ENCODE results near the gene FCRL3.
"Not testable (repeated sequence)": the region's sequence is repeated elsewhere in the genome, so short reads cannot be mapped to it uniquely, and the experiment has no call there.

Gene FCRL3

GRCh38 chr1:157700732-157701131 lies at the start of gene FCRL3:
FCRL3 (minus strand) TSS chr1:157700769; CDS start chr1:157700489, 280 bp downstream.
- no peak for DNase-seq (ENCODE audit: low read depth)

GRCh38 chr1:157748262-157748817 lies 47.8 kb upstream of the FCRL3 start:
- no peak for DNase-seq (ENCODE audit: low read depth)

- no peak for DNase-seq (ENCODE audit: low read depth)
Measured at GRCh38 chr1:157739229-157739901, 38.8 kb upstream of the FCRL3 start.

DNA sequence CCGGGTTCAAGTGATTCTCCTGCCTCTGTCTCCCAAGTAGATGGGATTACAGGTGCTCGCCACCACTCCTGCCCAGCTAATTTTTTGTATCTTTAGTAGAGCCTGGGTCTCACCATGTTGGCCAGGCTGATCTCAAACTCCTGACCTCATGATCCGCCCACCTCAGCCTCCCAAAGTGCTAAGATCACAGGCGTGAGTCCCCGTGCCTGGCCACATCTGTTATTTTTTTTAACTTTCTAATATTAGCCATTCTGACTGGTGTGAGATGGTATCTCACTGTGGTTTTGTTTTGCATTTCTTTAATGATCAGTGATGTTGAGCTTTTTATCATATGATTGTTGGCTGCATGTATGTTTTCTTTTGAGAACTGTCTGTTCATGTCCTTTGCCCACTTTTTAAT lies 35.4 kb upstream of the FCRL3 start:
- DNase-seq (ENCODE audit: low read depth), result not testable (repeated sequence)

- DNase-seq (ENCODE audit: low read depth), result no peak
Measured at GRCh38 chr1:157734321-157734720, 33.8 kb upstream of the FCRL3 start.

- no peak for DNase-seq (ENCODE audit: low read depth)
Measured at GRCh38 chr1:157732755-157733154, 32.2 kb upstream of the FCRL3 start.

DNA sequence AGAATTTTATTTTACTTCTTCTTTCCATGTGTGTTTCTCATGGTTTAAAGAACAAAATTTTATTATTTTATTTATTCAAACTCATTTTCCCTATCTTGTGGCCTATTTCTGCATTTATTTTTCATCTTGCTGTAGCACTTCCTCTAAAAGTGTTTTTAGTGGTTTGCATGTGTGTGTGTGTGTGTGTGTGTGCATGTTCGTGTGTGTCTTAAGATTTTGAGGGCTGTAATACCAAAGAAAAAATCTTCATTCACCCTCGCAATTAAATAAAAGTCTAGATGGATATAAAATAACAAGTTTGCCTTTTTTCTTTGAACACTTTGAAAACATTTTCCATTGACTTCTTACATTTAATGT lies 24.6 kb upstream of the FCRL3 start:
- peak; percentile 24 for DNase-seq (ENCODE audit: low read depth)

GRCh38 chr1:157724537-157725220 lies 24.1 kb upstream of the FCRL3 start:
- no peak for DNase-seq (ENCODE audit: low read depth)

GRCh38 chr1:157723157-157723556 lies 22.6 kb upstream of the FCRL3 start:
- DNase-seq (ENCODE audit: low read depth), result no peak

GRCh38 chr1:157721985-157722384 lies 21.4 kb upstream of the FCRL3 start:
- DNase-seq (ENCODE audit: low read depth), result no peak

DNA sequence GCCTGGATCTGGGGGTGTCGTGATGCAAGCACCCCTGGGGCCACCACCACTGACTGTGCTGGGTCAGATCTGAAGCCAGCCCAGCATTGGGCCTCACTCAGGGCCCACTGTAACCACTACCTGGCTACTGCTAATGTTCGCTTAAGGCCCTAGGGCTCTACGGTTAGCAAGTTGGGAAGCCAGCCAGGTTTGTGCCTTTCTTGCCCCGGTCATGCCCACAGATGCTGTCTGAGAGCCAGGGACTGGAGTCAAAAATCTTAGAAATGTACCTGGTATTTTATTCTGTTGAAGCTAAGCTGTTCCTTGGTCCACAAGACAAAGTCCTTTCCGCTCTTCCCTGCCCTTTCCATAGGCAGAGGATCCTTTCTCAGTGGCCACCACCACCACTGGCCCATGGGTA lies 15.2 kb upstream of the FCRL3 start:
- DNase-seq (ENCODE audit: low read depth), result no peak

GRCh38 chr1:157711802-157712201 lies 11.2 kb upstream of the FCRL3 start:
- DNase-seq (ENCODE audit: low read depth), result no peak

GRCh38 chr1:157704878-157705277 lies 4.3 kb upstream of the FCRL3 start:
- no peak for DNase-seq (ENCODE audit: low read depth)

GRCh38 chr1:157703981-157704380 lies 3.4 kb upstream of the FCRL3 start:
- DNase-seq (ENCODE audit: low read depth), result no peak

- DNase-seq (ENCODE audit: low read depth), result no peak
Measured at GRCh38 chr1:157702308-157702825, 1.8 kb upstream of the FCRL3 start.

DNA sequence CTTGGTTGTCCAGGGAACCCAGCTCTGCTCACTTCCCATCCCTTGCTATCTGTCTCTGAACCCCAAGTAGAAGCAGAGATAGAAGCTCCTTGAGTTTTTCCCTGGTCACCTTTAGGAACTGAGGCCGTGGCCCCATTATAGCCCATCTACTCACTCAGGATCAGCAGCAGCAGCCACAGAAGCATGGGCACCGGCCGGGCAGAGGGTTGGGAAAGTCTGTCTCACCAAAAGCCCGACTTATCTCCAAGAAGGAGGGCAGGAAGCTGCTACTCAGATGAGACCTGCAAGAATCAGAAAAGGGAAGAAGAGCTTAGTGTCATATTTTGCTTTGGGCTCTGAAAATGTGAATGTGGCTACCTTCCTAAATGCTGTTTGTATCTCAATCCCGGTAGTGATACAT lies 264 bp downstream of the FCRL3 start:
- DNase-seq (ENCODE audit: low read depth), result no peak

DNA sequence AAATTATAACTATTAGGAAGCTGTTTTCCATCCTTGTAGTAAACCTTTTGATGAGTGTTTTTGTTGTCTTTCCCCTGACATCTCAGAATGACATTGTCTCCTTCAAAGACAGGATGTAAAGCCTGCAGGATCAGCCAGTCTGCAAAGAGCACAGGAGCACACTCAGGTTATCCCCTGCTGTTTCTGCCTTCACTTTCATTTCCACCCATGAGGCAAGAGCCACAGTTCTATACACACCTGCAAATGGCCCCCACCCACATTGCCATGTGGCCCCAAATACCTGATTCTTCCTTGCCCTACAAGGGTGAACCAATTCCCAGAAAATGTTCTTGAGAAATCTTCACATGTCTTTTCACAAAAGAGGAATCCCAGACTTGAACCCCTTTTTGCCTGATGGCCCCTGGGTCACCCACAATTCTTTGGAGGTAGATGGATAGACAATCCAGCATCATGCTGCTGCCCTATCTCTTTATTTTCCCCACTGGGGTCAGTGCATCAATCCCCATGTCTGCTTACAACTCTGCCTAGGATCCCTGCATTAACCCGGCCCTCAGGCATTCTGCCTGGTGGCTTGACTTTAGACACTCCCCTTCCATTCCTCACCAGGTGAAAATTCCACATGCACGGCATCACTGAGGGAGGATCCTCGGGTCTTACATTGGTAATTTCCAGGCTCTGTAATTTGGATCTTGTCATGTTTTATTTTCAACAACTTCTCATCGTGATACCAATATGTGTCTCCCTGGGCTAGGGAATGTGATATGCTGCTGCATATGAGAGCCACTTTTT lies 2.6 kb downstream of the FCRL3 start:
- no peak for DNase-seq (ENCODE audit: low read depth)

DNA sequence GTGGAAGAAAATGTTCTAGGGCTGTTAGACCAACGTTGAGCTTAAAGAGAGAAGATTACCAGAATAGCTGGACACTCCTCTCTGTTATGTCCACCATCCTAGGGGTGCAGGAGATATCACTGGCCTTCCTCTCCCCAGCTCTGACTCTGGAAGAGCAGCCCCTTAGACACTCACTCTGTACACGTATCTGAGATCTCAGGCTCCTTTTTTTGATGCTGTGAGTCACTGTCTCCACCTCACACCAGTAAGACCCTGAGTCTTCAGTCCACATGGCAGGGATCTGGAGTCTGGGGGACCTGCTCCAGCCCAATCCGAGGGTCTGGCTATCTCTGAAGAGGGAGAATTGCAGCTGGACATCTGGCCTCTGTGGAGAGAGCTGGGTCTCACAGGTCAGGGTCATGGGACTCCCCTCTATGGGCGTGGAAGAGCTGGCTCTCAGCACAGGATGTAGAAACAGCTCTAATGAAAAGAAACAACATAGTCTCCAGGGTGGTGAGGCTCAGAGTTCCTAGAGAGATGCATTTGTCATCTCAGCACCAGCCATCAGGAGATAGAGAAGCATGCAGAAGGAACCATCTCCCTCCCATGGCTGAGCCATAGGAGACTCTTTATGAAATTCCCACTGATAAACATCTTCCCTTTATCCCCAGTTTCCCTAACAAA lies 3.5 kb downstream of the FCRL3 start:
- DNase-seq (ENCODE audit: low read depth), result no peak

GRCh38 chr1:157695417-157695816 lies 5.2 kb downstream of the FCRL3 start:
- DNase-seq (ENCODE audit: low read depth), result no peak

- DNase-seq (ENCODE audit: low read depth), result no peak
Measured at GRCh38 chr1:157691285-157691920, 9.2 kb downstream of the FCRL3 start.

GRCh38 chr1:157682710-157683437 lies 17.7 kb downstream of the FCRL3 start:
- DNase-seq (ENCODE audit: low read depth), result no peak

All from activated gamma-delta T cell treated with anti-CD3 and anti-CD28 coated beads, Interleukin-2, amount 50 U/mL, for 16 hours (primary cell).